GM19463 (cell line): ENCODE data around the gene SIK2.

Experiments
- ATAC-seq: cut with Tn5 transposase; IDR thresholded peaks from one replicate; pipeline ENCODE4 v1.9.1; 2021; ENCODE audit warnings: mild to moderate bottlenecking, moderate library complexity; ENCODE audit not compliant: unreplicated experiment

Gene SIK2

DNA sequence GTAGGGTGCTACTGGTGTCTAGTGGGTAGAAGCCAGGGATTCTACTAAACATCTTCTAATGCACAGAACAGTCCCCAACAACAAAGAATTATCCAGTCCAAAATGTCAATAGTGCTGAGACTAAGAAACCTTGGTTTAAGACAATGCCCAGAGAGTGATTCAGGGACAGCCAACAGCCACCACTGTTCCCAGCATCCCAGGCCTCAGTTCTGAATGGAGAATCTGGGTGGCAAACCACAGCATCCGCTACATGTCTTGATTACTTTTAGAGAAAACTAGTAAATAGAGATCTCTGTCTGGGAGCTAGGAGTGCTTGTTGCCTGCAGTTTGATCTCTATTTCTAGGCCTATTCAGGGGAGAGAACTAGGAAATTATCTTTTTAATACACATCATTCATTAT is 20.9 kb upstream of the SIK2 start:
- no peak for ATAC-seq

GRCh38 chr11:111582163-111582562 is 20.1 kb upstream of the SIK2 start:
- ATAC-seq: no peak

GRCh38 chr11:111582881-111583280 is 19.4 kb upstream of the SIK2 start:
- ATAC-seq: no peak

- no peak for ATAC-seq
Measured at GRCh38 chr11:111585371-111585770, 16.9 kb upstream of the SIK2 start.

DNA sequence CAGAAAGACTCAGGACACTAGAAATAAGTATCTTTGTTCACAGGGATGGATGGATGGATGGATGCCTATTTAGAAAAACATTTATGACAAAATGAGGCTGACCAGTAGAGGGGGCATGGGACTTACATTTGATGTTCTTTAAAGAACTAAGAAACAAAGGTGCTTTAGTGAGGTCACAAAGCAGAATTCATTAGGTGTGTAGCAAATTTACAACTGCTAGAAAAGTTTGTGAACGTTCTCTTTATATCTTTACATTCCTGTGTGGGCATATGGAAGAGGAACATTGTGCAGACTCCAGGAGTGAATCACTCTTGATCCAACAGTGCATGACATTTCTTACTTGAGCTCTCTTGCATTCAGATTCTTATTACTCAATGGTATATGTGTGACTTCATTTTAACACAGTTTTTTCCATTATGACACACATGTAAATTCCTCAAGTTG is 15.8 kb upstream of the SIK2 start:
- no peak for ATAC-seq

GRCh38 chr11:111589114-111589513 is 13.1 kb upstream of the SIK2 start:
- ATAC-seq: no peak

DNA sequence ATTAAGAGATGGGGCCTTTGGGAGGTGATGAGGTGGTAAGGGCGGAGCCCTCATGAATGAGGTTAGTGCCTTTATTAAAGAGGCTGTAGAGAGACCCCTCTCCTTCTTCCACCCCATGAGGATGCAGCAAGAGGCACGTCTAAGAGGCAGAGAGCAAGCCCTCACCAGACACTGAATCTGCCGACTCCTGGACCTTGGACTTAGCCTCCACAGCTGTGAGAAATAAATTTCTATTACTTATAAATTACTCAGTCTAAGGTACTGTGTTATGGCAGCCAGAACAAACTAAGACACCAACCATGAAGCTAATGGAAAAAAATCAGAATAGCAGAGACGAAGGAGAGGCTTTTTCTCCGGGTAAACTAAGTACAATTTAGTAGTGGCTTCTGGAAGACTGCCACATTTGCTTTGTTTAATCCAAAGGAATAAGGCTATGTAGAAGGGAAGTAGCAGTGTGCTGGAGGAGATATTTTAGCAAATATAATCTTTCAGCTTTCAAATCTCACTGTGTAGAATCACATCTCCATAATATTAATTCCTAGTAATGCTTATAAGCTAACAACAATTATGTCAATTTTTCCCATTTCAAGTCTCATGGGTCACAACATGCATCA is 12.3 kb upstream of the SIK2 start:
- ATAC-seq: no peak

- ATAC-seq: no peak
Measured at GRCh38 chr11:111591187-111591960, 10.9 kb upstream of the SIK2 start.

DNA sequence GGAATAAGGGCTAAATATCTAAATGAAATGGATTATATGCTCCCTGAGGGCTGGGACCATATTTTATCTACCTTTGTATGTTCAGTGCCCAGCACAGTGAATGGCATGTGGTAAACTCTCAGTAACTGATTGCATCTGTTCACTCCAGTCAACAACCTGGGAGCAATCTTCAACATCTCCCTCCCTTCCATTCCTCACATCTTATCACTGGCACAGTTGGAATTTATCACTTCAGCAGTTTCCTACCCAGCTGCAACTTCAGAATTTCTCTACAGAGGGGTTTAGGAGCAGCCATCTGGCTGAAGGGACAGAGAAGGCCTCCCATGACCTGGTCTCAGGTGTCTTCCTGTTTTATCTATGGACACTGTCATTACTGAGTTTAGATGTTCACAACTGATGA is 9.8 kb upstream of the SIK2 start:
- no peak for ATAC-seq

DNA sequence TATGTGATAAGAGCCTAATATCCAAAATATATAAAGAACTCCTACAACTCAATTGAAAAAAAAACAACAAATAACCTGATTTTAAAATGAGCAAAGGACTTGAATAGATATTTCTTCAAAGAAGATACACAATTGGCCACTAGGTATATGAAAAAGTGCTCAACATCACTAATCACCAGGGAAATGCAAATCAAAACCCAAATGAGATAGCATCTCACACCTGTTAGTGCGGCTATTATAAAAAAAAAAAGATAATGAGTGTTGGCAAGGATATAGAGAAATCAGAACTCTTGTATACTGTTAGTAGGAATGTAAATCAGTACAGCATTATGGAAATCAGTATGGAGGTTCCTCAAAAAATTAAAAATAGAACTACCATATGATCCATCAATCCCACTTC is 5.9 kb upstream of the SIK2 start:
- ATAC-seq: no peak

GRCh38 chr11:111598148-111598547 is 4.1 kb upstream of the SIK2 start:
- ATAC-seq: no peak

DNA sequence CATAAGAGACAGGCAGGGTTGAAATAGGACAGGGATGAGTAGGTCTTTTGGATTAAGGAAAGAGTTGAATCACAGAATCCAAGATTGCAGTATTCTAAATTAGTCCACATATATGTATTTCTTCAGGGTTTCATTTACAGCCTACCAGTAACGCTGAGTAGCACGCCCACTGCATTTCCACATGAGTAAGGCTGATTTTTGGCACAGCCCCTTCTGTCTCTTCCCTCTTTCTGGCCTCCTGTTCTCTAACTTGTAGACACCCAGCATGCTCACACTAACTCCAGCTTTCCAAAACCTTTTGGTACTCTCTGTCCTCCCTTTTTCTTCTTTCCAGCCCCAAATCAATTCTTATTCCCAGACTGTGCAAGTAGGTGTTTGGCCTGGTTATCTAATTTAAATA is 3.7 kb upstream of the SIK2 start:
- no peak for ATAC-seq

- no peak for ATAC-seq
Measured at GRCh38 chr11:111601636-111601978, 642 bp upstream of the SIK2 start.

GRCh38 chr11:111602865-111603610 is 789 bp downstream of the SIK2 start:
- ATAC-seq: no peak

DNA sequence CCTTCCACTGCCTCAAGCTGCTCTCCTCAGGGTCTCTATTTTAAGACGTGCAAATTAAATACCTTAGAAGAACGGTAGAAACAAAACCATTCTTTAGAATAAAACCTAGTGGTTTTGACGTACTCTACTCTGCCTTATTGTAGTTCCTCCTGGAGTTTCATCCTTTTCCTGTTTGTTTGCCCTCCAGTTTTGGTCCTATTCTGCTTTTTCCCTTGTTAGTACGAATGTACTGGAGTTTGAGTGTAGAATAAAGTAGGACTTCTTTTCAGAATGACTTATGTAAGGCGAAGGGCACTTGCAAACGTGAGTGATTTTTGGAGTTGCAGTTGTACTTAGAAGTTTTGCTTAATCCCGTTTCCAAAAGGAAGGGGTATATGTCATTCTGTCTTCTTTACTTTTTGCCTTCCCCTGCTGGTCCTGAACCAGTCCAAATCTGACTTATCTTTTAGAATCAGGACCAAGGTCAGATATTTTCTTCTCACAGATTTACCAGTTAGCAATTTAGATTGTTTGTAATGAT is 1.4 kb downstream of the SIK2 start:
- ATAC-seq: no peak

DNA sequence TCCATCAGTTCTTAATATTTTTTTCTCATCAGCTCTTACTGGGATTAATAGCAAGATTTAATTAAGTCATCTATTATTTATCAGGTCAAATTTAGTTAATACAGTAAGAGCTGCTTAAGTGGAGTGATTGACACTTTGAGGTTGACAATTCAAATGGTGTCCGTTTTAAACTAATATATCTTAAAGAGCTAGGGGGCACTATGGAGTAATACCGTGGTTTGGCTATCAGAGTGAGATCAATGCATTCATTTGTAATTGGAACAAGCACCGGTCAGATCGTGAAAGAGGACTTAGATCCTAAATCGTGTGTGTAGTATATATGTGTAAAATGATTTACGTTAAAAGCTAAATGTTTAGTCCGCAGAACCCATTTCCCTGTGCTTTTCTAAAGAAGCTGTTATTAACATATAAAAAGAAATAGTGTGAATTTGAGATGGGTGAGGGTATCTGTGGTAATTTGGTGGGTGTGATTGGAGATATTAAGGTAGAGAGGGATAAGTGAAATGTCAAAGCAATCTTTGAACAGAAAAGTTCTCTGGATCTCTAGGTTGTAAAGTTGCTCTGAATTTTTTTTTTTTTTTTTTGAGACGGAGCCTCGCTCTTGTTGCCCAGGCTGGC is 2.3 kb downstream of the SIK2 start:
- ATAC-seq: no peak

DNA sequence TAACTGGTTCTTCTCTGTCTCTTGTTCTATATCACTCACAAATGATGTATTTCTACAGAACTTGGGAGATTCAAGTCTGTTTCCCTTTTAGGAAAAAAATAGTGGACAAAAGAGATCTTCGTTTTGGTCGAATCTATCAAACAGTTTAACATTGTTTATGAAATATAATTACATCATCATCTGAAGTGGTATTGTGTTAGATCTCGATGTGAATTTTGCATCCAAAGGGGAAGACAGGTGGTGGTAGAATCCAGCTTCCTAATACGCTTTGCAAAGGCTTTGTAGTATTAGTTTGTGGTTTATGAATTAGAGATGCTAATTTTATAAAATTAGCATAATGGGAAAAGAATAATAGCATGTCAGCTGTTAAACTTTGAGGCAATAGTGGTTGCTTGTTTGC is 3.4 kb downstream of the SIK2 start:
- ATAC-seq: no peak

DNA sequence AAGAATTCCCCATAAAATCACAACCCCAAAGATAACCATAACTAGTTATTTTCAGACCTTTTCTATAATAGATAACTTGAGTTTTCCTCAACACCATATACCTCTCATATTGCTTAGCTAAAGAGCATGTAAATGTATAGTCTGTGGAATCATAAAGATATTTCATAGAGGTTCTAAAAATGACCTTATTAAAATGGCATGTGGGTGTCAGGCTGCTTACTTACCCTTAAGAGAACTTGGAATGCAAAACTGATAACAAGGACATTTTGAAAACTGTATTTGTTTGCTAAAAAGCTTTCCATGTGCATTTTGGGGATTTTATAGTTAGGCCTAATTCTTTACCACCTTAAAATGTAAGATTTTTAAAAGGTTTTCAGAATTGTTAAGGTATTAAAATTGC is 4.7 kb downstream of the SIK2 start:
- no peak for ATAC-seq

- ATAC-seq: no peak
Measured at GRCh38 chr11:111607751-111608150, 5.5 kb downstream of the SIK2 start.

DNA sequence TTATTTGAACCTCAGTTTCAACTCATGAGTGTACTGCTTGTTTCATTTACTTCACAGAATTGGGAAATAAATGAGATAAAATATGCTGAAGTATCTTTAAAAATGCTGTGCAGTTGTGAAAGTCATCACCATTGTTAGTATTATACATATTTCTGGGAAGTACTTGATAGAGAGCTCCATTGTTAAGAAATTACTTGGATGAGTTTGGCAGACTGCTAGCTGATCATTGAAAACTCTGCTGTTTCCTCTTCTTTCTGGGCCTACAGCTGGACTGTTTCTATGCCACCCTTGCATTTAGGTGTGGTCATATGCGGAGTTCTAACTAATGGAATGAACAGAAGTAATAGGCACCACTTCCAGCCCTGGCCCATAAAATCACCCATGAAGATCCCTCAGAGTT is 10.0 kb downstream of the SIK2 start:
- ATAC-seq: no peak

DNA sequence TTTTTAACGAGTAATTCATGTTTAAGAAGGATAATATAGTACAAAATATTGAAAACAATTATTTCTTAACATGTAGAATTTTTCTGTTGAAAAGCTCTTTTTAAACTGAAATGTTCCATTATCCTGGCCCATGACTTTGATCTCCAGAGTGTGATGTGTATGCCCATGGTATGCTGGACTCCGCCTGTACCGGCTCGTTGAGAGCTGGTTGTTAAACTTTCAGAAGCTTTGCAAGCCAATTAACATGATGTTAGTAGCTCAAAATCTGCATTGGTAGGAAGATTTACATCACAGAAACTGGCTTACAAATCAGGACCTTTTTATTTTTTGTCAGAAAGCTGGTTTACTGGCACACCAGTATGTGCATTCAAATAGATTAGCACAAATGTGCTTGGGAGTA is 15.0 kb downstream of the SIK2 start:
- no peak for ATAC-seq
